Gastroesophageal sphincter (tissue), 3 donors: Measurements from ENCODE around the gene MAP3K13.

ENCODE experiments used
- CTCF ChIP-seq, 4 experiments: fragments of 200-600 bp in 2 of 4; fragments of 450-650 bp in 2 of 4; sonication (generic) in 1 of 4; IDR thresholded peaks; one replicate each; pipeline ENCODE4 v1.5.1; 2017 to 2019; ENCODE audit warnings: antibody characterized with exemption in 4 of 4, mild to moderate bottlenecking in 2 of 4, moderate library complexity in 2 of 4
- EP300 ChIP-seq: sonication (generic); formaldehyde crosslinking; IDR thresholded peaks from one replicate; pipeline ENCODE4 v1.6.1; 2017; ENCODE audit warnings: antibody characterized with exemption, mild to moderate bottlenecking
- POLR2A ChIP-seq, 2 donors: fragments of 450-650 bp; IDR thresholded peaks; one replicate each; pipeline ENCODE4 v1.6.1; 2017; ENCODE audit warnings: antibody characterized with exemption in 2 of 2, mild to moderate bottlenecking in 2 of 2, moderate library complexity in 1 of 2

DNA sequence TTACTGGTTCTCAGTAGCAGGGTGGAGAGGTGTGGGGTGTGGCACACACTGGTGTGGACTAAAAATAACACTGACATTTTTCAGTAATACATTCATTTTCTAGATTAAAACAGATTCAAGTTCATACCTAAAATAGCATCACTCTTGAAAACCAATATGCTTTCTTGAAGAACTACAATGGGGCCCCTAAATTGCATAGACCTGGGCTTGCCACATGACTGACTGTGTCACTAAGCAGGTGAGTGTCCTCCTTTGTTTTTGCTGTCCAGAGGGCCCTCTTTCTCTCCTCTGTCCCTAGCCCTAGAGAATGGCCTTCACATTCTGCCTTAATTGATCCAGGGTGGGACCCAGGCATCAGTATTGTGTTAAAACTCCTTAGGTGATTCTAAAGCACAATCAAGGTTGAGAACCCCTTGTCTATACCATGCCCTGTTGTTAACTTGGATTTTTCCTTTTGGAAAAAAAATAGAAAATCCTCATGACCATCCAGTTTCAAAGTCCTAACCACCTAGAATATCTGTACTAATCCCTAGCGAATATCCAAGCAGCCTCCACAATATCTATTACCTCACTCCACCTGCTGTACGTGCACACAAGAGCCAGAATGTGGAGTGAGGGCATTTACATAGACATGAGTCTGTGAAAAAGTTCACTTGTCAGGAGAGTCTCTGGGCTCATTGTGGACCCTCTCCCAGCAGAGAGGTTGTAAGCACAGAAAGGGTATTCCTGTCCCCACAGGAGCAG is 154.6 kb downstream of the MAP3K13 start:
- TF ChIP-seq CTCF (IDR thresholded peaks at IDR 0.05) = no peak
- TF ChIP-seq POLR2A (IDR thresholded peaks at IDR 0.05) = no peak
- TF ChIP-seq EP300 = no peak
